HepG2 (cell line): Measurements from ENCODE around the gene KCTD1. TPM values are rescaled to one million over a fixed set of nuclear protein-coding genes. Genes with fewer than 3 reads are reported as not detected.

Experiments used
- ATAC-seq: fragments of 200-7000 bp; cut with Tn5 transposase; 3 replicates; pipeline ENCODE4 v1.9.1; 2020; ENCODE audit warnings: mild to moderate bottlenecking, moderate library complexity
- BruUV-seq: library from RNA; stranded (reverse); fragments of 400-500 nt; replicated peaks from 2 replicates; lab custom pipeline; 2021; lab: Mats Ljungman, UMichigan
- CTCF ChIA-PET: fragments of 300-600 bp; formaldehyde crosslinking; extraction: SDS; loops from one replicate; lab custom pipeline; 2021; ENCODE audit warnings: low total read pairs, inconsistent platforms, low intra/inter-chr PET ratio; lab: Yijun Ruan, JAX
- POLR2A ChIA-PET: fragments of 350-600 bp; sonication (Branson Sonifier 250); formaldehyde crosslinking; loops from one replicate; lab custom pipeline; 2020; ENCODE audit warnings: antibody characterized with exemption, inconsistent platforms; lab: Yijun Ruan, JAX
- DNase-seq: peaks from one replicate; pipeline ENCODE4 v3.0.0-alpha.2; 2015; ENCODE audit warnings: low spot score
- FAIRE-seq: peaks from 3 replicates; lab custom pipeline; 2011; peaks lifted over from hg19 to GRCh38; lab: Jason Lieb, UNC
- H2AFZ ChIP-seq: one replicate; pipeline ENCODE4 v1.6.1; 2011; ENCODE audit warnings: low read length, inconsistent platforms
- H3K27ac ChIP-seq: fragments of 300-600 bp; 3 replicates; pipeline ENCODE4 v1.8.0; 2011; ENCODE audit warnings: mixed run types, mild to moderate bottlenecking, mixed read lengths, low read length, inconsistent platforms; ENCODE audit not compliant: insufficient read depth; ENCODE audit errors: extremely low read length
- H3K27me3 ChIP-seq, 2 experiments: fragments of 200-600 bp in 1 of 2; 2 replicates in 1 of 2; 3 replicates in 1 of 2; pipeline versions ENCODE4 v1.6.0 to v1.8.0; 2011; ENCODE audit warnings: low read length in 2 of 2, mild to moderate bottlenecking in 2 of 2, moderate library complexity in 2 of 2, inconsistent platforms in 1 of 2; ENCODE audit not compliant: insufficient read depth in 2 of 2, control insufficient read depth in 1 of 2
- H3K36me3 ChIP-seq, 2 experiments: fragments of 200-600 bp in 1 of 2; replicated peaks in 1 of 2; 2 replicates in 1 of 2; 3 replicates in 1 of 2; pipeline versions ENCODE4 v1.5.1 to v1.8.0; 2011; ENCODE audit warnings: low read length in 2 of 2, inconsistent platforms in 1 of 2; ENCODE audit not compliant: insufficient read depth in 2 of 2, control insufficient read depth in 1 of 2
- H3K4me1 ChIP-seq: 2 replicates; pipeline ENCODE4 v1.5.1; 2012; ENCODE audit warnings: low read length, inconsistent platforms; ENCODE audit not compliant: insufficient read depth
- H3K4me2 ChIP-seq: 2 replicates; pipeline ENCODE4 v1.6.0; 2011; ENCODE audit warnings: low read depth, low read length, inconsistent platforms
- H3K4me3 ChIP-seq, 3 experiments: fragments of 200-600 bp in 1 of 3; sonication (generic), shearing (Covaris generic) in 1 of 3; replicated peaks in 1 of 3; 2 replicates each; pipeline ENCODE4 v1.5.1; 2011 to 2016; ENCODE audit warnings: low read length in 3 of 3, inconsistent platforms in 2 of 3, low read depth in 2 of 3, mild to moderate bottlenecking in 2 of 3, control low read depth in 1 of 3, mixed read lengths in 1 of 3; ENCODE audit not compliant: insufficient read depth in 1 of 3
- H3K79me2 ChIP-seq: one replicate; pipeline ENCODE4 v1.6.1; 2011; ENCODE audit warnings: low read length, inconsistent platforms; ENCODE audit not compliant: insufficient read depth
- H3K9ac ChIP-seq: 2 replicates; pipeline ENCODE4 v1.6.0; 2011; ENCODE audit warnings: mild to moderate bottlenecking, low read depth, low read length, inconsistent platforms; ENCODE audit not compliant: insufficient read depth
- H3K9me3 ChIP-seq: 2 replicates; pipeline ENCODE4 v1.5.1; 2012; ENCODE audit warnings: mild to moderate bottlenecking, low read length
- H4K20me1 ChIP-seq: 2 replicates; pipeline ENCODE4 v1.6.0; 2011; ENCODE audit warnings: inconsistent platforms, mild to moderate bottlenecking, low read length, moderate library complexity; ENCODE audit not compliant: insufficient read depth
- GTF3A ChIP-seq: sonication (generic); formaldehyde crosslinking; conservative IDR thresholded peaks from 2 replicates; pipeline ENCODE4 v1.4.0; 2020; ENCODE audit warnings: mild to moderate bottlenecking, missing genetic modification reagents
- HHEX ChIP-seq: IDR thresholded peaks from 2 replicates; pipeline ENCODE4 v1.6.1; 2016; ENCODE audit warnings: control low read depth
- IKZF1 ChIP-seq: fragments of 450-650 bp; IDR thresholded peaks from 2 replicates; pipeline ENCODE4 v1.7.1; 2016
- PHF5A ChIP-seq: IDR thresholded peaks from one replicate; pipeline ENCODE4 v1.6.1; 2018; ENCODE audit warnings: low read depth, missing genetic modification reagents; ENCODE audit not compliant: unreplicated experiment
- POLR2AphosphoS2 ChIP-seq: IDR thresholded peaks from 2 replicates; pipeline ENCODE4 v1.6.1; 2011; ENCODE audit warnings: low read depth, low read length, improper control_type of control experiment
- SPEN ChIP-seq: sonication (generic); formaldehyde crosslinking; IDR thresholded peaks from 2 replicates; pipeline ENCODE4 v1.5.1; 2020; ENCODE audit warnings: low read depth, mild to moderate bottlenecking, missing genetic modification reagents
- ZNF160 ChIP-seq: sonication (generic); formaldehyde crosslinking; IDR thresholded peaks from 2 replicates; pipeline ENCODE4 v1.8.0; 2022; ENCODE audit warnings: mild to moderate bottlenecking, inconsistent platforms, missing genetic modification reagents
- WGBS: methylation state at CpG from one replicate; pipeline ENCODE4 v1.1.6; 2017; ENCODE audit warnings: low lambda C conversion rate; 5-methylcytosine and 5-hydroxymethylcytosine counted together
- in situ Hi-C: cut with HindIII; loops from 2 replicates; pipeline ENCODE4 v1.10.0; 2017; ENCODE audit warnings: low pct_unique_long_range_greater_than_20kb; ENCODE audit not compliant: extremely low pct_ligation_motif_present
- intact Hi-C: fragments of 100-400 bp; cut with micrococcal nuclease; formaldehyde crosslinking; loops from one replicate; pipeline ENCODE4 v1.10.0; 2022; ENCODE audit not compliant: unreplicated experiment
- polyA plus RNA-seq, 8 experiments: library from polyadenylated mRNA; depleted of rRNA in 3 of 8; stranded (reverse) in 7 of 8; unstranded in 1 of 8; fragments of >200 nt; fragmentation: Illumina TruSeq in 4 of 8; extraction: Trizol in 4 of 8; gene quantifications; 2 replicates each; pipeline versions ENCODE4 v1.2.1 to v1.2.3, GENCODE V29; 2011 to 2016; ENCODE audit warnings: low read depth in 4 of 8, missing spikeins in 1 of 8, mixed read lengths in 1 of 8; ENCODE audit not compliant: insufficient read depth in 1 of 8
- total RNA-seq, 5 experiments: library from RNA; depleted of rRNA; stranded (reverse); fragments of >200 nt; fragmentation: Illumina TruSeq; extraction: Trizol; gene quantifications; 2 replicates each; pipeline ENCODE4 v1.2.3, GENCODE V29; 2016; ENCODE audit warnings: low read depth in 1 of 5
- TF ChIP-seq, protein P1 (sequence below): sonication (generic); formaldehyde crosslinking; IDR thresholded peaks from 2 replicates; pipeline ENCODE4 v1.4.0; 2020; ENCODE audit warnings: mild to moderate bottlenecking, low read depth, missing genetic modification reagents
- TF ChIP-seq, protein P2 (sequence below): sonication (generic); formaldehyde crosslinking; IDR thresholded peaks from 2 replicates; pipeline ENCODE4 v1.8.1; 2023; ENCODE audit warnings: mild to moderate bottlenecking, moderate library complexity, missing genetic modification reagents
- TF ChIP-seq, protein P3 (sequence below): sonication (generic); formaldehyde crosslinking; IDR thresholded peaks from 2 replicates; pipeline ENCODE4 v1.4.0; 2020; ENCODE audit warnings: low read depth, mild to moderate bottlenecking, missing genetic modification reagents
- TF ChIP-seq, protein P4 (sequence below): sonication (generic); formaldehyde crosslinking; IDR thresholded peaks from 2 replicates; pipeline ENCODE4 v1.4.0; 2020; ENCODE audit warnings: mild to moderate bottlenecking, missing genetic modification reagents, borderline replicate concordance

KCTD1 gene
- total and polyA plus RNA-seq, 2 of the 13 experiments (the other 11 are each of a cell fraction or from before 2014, with no cell fraction given), result 2.7 to 6.8 TPM

DNA sequence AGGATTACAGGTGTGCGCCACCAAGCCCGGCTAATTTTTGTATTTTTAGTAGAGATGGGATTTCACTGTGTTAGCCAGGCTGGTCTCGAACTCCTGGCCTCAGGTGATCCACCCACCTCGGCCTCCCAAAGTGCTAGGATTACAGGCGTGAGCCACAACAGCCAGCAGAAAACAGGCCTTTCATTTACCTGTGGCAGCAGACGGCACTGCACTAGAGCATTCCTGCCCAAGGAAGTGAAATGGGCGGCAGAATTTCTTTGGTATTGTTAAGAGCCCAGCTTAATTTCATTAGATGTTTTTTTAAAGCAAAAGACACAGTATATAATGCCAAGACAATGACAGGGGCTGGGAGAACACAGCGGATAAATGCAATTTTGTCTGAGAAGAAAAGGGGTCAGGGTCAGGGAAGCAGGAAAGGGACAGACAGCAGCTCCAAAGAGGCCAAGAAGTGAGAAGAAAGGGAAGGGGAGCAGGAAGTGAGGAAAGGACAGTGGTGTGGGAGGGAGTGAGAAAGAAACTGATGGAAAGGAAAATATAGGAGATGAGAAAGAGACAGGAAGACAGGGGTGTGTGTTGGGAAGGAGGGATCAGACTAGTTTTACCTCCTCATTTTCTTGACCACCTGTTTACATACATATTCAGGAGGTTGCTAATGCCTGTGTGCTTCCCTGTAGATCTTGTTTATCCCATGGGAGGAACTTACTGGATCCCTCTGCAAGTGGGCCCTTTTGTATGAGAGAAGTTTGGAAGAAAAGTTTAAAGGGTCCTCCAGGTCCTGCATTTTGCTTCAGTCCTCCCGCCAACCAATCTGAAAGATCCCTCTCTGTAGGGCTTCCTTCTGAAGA lies 32.5 kb downstream of the KCTD1 start (continued):
- no peak for TF ChIP-seq HHEX (CRISPR knock-in tag)
- TF ChIP-seq, protein P1, sequence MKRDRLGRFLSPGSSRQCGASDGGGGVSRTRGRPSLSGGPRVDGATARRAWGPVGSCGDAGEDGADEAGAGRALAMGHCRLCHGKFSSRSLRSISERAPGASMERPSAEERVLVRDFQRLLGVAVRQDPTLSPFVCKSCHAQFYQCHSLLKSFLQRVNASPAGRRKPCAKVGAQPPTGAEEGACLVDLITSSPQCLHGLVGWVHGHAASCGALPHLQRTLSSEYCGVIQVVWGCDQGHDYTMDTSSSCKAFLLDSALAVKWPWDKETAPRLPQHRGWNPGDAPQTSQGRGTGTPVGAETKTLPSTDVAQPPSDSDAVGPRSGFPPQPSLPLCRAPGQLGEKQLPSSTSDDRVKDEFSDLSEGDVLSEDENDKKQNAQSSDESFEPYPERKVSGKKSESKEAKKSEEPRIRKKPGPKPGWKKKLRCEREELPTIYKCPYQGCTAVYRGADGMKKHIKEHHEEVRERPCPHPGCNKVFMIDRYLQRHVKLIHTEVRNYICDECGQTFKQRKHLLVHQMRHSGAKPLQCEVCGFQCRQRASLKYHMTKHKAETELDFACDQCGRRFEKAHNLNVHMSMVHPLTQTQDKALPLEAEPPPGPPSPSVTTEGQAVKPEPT (CRISPR knock-in tag), result no peak
- TF ChIP-seq, all 625 proteins: peak for 0

DNA sequence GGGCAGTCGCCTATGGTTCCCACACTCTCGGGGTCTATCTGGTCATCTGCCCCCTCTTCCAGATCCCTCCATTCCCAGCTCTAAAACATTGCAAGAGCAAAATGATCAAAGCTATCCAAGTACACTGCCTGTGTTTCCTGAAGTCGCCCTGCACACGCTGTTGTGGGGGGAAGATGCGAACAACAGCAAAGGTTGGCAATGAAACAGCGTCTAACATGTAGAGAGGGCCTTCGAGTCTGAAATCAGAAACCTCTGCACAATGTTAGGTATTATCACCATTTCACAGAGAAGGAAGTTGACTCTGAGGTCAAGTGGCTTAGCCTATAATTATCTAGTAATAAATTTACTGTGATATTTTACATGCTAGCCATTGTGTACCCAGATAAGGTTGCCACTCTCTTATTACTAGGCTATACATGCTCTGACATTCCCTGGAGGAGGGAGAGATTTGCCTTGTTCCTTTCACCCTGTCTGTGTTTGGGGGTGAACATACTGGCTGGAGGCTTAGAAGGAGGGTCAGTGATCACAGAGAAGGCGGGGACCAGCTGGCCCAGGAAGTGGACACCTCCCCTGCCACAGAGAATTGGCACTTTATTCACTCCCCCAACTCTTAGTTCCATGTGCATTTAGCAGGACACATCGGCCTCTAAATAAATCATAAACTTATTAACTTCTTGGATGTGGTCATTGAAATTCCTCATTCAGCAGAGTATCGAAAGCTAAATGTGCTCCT lies 36.8 kb downstream of the KCTD1 start:
- ChIA-PET POLR2A (no interaction called here), CTCF (no interaction called here)
- H2AFZ ChIP-seq, result no peak overlapping the region
- H3K9me3 ChIP-seq, result no peaks in the 10 kb centered on the region
- 95% methylated on average over 10 of the region's 10 CpGs for WGBS
- in situ Hi-C loops (no loop called here), intact Hi-C loops (no loop called here)
- no peaks in the 10 kb centered on the region for H3K36me3 ChIP-seq
- ATAC-seq (no peak), DNase-seq (no peak), FAIRE-seq (no peak)
- H3K4me1 ChIP-seq, result peaks cover 9% of the 10 kb centered on the region; the same call in 1 of the 2 replicates
- no peak overlapping the region for H3K27ac ChIP-seq
- no peaks in the 10 kb centered on the region; a peak in 1 of 5 replicates for H3K27me3 ChIP-seq
- no peak overlapping the region for H3K9ac ChIP-seq
- BruUV-seq, result no TSS peak
- no peak overlapping the region for H3K4me2 ChIP-seq
- no peak overlapping the region for H3K4me3 ChIP-seq
- no peaks in the 10 kb centered on the region for H4K20me1 ChIP-seq
- no peaks in the 10 kb centered on the region for H3K79me2 ChIP-seq
- TF ChIP-seq IKZF1, result no peak
- TF ChIP-seq, protein P2, sequence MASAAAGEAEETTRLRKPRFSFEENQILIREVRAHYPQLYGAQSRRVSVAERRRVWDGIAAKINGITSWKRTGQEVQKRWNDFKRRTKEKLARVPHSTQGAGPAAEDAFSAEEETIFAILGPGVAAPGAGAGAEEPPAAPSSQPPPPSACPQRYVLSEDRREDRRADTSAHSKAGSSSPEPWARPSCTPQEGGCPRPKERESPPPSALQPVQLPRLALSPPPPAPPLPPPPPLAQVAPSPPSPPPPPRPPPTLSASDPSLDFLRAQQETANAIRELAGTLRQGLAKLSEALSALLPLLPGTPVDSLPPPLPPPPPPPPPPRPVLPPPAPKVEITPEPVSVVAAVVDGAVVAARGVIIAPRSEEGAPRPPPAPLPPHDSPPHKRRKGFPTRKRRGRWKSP (CRISPR knock-in tag), result no peak
- no peak for TF ChIP-seq SPEN (CRISPR knock-in tag)
- no peak for TF ChIP-seq ZNF160 (CRISPR knock-in tag)
- TF ChIP-seq, protein P3, sequence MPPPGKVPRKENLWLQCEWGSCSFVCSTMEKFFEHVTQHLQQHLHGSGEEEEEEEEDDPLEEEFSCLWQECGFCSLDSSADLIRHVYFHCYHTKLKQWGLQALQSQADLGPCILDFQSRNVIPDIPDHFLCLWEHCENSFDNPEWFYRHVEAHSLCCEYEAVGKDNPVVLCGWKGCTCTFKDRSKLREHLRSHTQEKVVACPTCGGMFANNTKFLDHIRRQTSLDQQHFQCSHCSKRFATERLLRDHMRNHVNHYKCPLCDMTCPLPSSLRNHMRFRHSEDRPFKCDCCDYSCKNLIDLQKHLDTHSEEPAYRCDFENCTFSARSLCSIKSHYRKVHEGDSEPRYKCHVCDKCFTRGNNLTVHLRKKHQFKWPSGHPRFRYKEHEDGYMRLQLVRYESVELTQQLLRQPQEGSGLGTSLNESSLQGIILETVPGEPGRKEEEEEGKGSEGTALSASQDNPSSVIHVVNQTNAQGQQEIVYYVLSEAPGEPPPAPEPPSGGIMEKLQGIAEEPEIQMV (CRISPR knock-in tag), result no peak
- no peak for TF ChIP-seq PHF5A (CRISPR knock-in tag)
- TF ChIP-seq GTF3A (CRISPR knock-in tag), result no peak
- TF ChIP-seq, protein P4, sequence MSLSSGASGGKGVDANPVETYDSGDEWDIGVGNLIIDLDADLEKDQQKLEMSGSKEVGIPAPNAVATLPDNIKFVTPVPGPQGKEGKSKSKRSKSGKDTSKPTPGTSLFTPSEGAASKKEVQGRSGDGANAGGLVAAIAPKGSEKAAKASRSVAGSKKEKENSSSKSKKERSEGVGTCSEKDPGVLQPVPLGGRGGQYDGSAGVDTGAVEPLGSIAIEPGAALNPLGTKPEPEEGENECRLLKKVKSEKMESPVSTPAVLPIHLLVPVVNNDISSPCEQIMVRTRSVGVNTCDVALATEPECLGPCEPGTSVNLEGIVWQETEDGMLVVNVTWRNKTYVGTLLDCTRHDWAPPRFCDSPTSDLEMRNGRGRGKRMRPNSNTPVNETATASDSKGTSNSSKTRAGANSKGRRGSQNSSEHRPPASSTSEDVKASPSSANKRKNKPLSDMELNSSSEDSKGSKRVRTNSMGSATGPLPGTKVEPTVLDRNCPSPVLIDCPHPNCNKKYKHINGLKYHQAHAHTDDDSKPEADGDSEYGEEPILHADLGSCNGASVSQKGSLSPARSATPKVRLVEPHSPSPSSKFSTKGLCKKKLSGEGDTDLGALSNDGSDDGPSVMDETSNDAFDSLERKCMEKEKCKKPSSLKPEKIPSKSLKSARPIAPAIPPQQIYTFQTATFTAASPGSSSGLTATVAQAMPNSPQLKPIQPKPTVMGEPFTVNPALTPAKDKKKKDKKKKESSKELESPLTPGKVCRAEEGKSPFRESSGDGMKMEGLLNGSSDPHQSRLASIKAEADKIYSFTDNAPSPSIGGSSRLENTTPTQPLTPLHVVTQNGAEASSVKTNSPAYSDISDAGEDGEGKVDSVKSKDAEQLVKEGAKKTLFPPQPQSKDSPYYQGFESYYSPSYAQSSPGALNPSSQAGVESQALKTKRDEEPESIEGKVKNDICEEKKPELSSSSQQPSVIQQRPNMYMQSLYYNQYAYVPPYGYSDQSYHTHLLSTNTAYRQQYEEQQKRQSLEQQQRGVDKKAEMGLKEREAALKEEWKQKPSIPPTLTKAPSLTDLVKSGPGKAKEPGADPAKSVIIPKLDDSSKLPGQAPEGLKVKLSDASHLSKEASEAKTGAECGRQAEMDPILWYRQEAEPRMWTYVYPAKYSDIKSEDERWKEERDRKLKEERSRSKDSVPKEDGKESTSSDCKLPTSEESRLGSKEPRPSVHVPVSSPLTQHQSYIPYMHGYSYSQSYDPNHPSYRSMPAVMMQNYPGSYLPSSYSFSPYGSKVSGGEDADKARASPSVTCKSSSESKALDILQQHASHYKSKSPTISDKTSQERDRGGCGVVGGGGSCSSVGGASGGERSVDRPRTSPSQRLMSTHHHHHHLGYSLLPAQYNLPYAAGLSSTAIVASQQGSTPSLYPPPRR (CRISPR knock-in tag), result no peak
- TF ChIP-seq POLR2AphosphoS2, result no peak
